Epithelial cell of esophagus (primary cell): ENCODE data around the gene PLBD2.

Experiments
- DNase-seq: peaks from one replicate; pipeline ENCODE4 v3.0.0; 2010; ENCODE audit warnings: low read depth
- H3K4me3 ChIP-seq: 2 replicates; pipeline ENCODE4 v1.5.1; 2011; ENCODE audit warnings: mild to moderate bottlenecking, low read length, control low read depth
- CTCF ChIP-seq: IDR thresholded peaks from 2 replicates; pipeline ENCODE4 v1.5.1; 2011; ENCODE audit warnings: low read depth, mild to moderate bottlenecking, low read length, control low read depth, inconsistent platforms; ENCODE audit not compliant: insufficient read depth; ENCODE audit errors: missing control alignments

Gene PLBD2

GRCh38 chr12:113369391-113369985 is 11.1 kb downstream of the PLBD2 start:
- TF ChIP-seq CTCF, result no peak
- no peak overlapping the region for H3K4me3 ChIP-seq

GRCh38 chr12:113370923-113371682 is 12.7 kb downstream of the PLBD2 start:
- no peak for DNase-seq
- no peak overlapping the region for H3K4me3 ChIP-seq
- no peak for TF ChIP-seq CTCF

More at GRCh38 chr12:113369391-113369985, 11.1 kb downstream of the PLBD2 start:
- DNase-seq, result no peak

- DNase-seq, result no peak
- no peak overlapping the region for H3K4me3 ChIP-seq
- TF ChIP-seq CTCF, result no peak
Measured at GRCh38 chr12:113371808-113372207, 13.4 kb downstream of the PLBD2 start.

- DNase-seq, result no peak
- no peak for TF ChIP-seq CTCF
Measured at GRCh38 chr12:113372371-113372770, 14.0 kb downstream of the PLBD2 start.

GRCh38 chr12:113373440-113373839 is 15.1 kb downstream of the PLBD2 start:
- no peak for TF ChIP-seq CTCF
- DNase-seq, result no peak
- no peak overlapping the region for H3K4me3 ChIP-seq

More at GRCh38 chr12:113372371-113372770, 14.0 kb downstream of the PLBD2 start:
- H3K4me3 ChIP-seq, result no peak overlapping the region

- H3K4me3 ChIP-seq, result no peak overlapping the region
- TF ChIP-seq CTCF, result no peak
- peak; percentile 10 for DNase-seq
Measured at GRCh38 chr12:113373969-113374368, 15.6 kb downstream of the PLBD2 start.

- TF ChIP-seq CTCF, result no peak
- DNase-seq, result no peak
- no peak overlapping the region for H3K4me3 ChIP-seq
Measured at GRCh38 chr12:113374823-113375428, 16.5 kb downstream of the PLBD2 start.
